OCI-M2 (cell line): Measurements from ENCODE around the gene FLAD1.

ENCODE experiments used
- DNase-seq: peaks from one replicate; lab custom pipeline; 2025; ENCODE audit not compliant: unreplicated experiment; lab: John Stamatoyannopoulos, UW

Gene FLAD1

GRCh38 chr1:154982897-154983648, at the start of gene FLAD1:
Gene FLAD1, plus strand, starts transcription at chr1:154983344. Its CDS starts 351 bp downstream, at chr1:154983695.
- DNase-seq, result peak; percentile 78

GRCh38 chr1:154934358-154934948, 48.7 kb upstream of the FLAD1 start:
- DNase-seq, result no peak

GRCh38 chr1:154935749-154936554, 47.2 kb upstream of the FLAD1 start:
- DNase-seq, result no peak

GRCh38 chr1:154936555-154937084, 46.5 kb upstream of the FLAD1 start, which contains the start of gene PMVK:
Gene PMVK, minus strand, starts transcription at chr1:154936719. Its CDS starts 34 bp downstream, at chr1:154936685.
- peak; percentile 57 for DNase-seq

GRCh38 chr1:154937085-154937987, 45.8 kb upstream of the FLAD1 start:
- peak; percentile 32 for DNase-seq

GRCh38 chr1:154937988-154938386, 45.2 kb upstream of the FLAD1 start:
- no peak for DNase-seq

- no peak for DNase-seq
Measured at GRCh38 chr1:154938604-154939399, 44.3 kb upstream of the FLAD1 start.

GRCh38 chr1:154940213-154940560, 43.0 kb upstream of the FLAD1 start:
- no peak for DNase-seq

- no peak for DNase-seq
Measured at GRCh38 chr1:154940651-154941194, 42.4 kb upstream of the FLAD1 start.

GRCh38 chr1:154941333-154942013, 41.7 kb upstream of the FLAD1 start:
- DNase-seq, result no peak

GRCh38 chr1:154943649-154944400, 39.3 kb upstream of the FLAD1 start:
- DNase-seq, result no peak

GRCh38 chr1:154944401-154945159, 38.6 kb upstream of the FLAD1 start:
- DNase-seq, result no peak

- DNase-seq, result no peak
Measured at GRCh38 chr1:154945160-154945961, 37.8 kb upstream of the FLAD1 start.

- no peak for DNase-seq
Measured at GRCh38 chr1:154945962-154946850, 36.9 kb upstream of the FLAD1 start.

- DNase-seq, result no peak
Measured at GRCh38 chr1:154948079-154948478, 35.1 kb upstream of the FLAD1 start.
